Endothelial cell of umbilical vein (primary cell): Measurements from ENCODE around the gene MPEG1.

ENCODE experiments used
- CTCF ChIP-seq, 2 donors: IDR thresholded peaks; 1 replicate in 1 of 2; 2 replicates in 1 of 2; pipeline ENCODE4 v1.5.1; 2011; ENCODE audit warnings: low read length in 2 of 2, mild to moderate bottlenecking in 2 of 2, moderate library complexity in 2 of 2, control low read depth in 1 of 2, inconsistent platforms in 1 of 2, low read depth in 1 of 2; ENCODE audit not compliant: insufficient read depth in 1 of 2; ENCODE audit errors: extremely low read depth in 1 of 2
- EZH2 ChIP-seq: IDR thresholded peaks from 2 replicates; pipeline ENCODE4 v1.6.1; 2012; ENCODE audit warnings: borderline replicate concordance, low read depth, mild to moderate bottlenecking, moderate library complexity, low read length, inconsistent platforms; ENCODE audit not compliant: severe bottlenecking
- JUN ChIP-seq: IDR thresholded peaks from 2 replicates; pipeline ENCODE4 v1.6.1; 2011; ENCODE audit warnings: borderline replicate concordance, low read depth; ENCODE audit not compliant: insufficient read length, insufficient read depth
- POLR2A ChIP-seq: IDR thresholded peaks from 2 replicates; pipeline ENCODE4 v1.6.1; 2012; ENCODE audit warnings: low read depth, mild to moderate bottlenecking, control low read depth, low read length
- POLR2AphosphoS5 ChIP-seq: IDR thresholded peaks from 2 replicates; pipeline ENCODE4 v1.6.1; 2012; ENCODE audit warnings: low read depth, mild to moderate bottlenecking, control low read depth, low read length, moderate library complexity; ENCODE audit not compliant: insufficient read depth

GRCh38 chr11:59205648-59206047 lies 7.1 kb downstream of the MPEG1 start:
- TF ChIP-seq CTCF (IDR thresholded peaks at IDR 0.05; ENCODE audit: extremely low read depth in 1 of 2, insufficient read depth in 1 of 2, low read depth in 1 of 2, low read length in 2 of 2) (no peak), JUN (no peak), EZH2 (no peak), POLR2A (no peak), POLR2AphosphoS5 (no peak)
